Measurements from ENCODE around the gene SLC35E1. TPM values are rescaled to one million over a fixed set of nuclear protein-coding genes. Genes with fewer than 3 reads are reported as not detected.
A peak's percentile ranks its signal among the peaks of the same experiment; 100 is the strongest.

SLC35E1 gene
- total RNA-seq, 1 donor from 2014 or later, result 21.6 TPM

DNA sequence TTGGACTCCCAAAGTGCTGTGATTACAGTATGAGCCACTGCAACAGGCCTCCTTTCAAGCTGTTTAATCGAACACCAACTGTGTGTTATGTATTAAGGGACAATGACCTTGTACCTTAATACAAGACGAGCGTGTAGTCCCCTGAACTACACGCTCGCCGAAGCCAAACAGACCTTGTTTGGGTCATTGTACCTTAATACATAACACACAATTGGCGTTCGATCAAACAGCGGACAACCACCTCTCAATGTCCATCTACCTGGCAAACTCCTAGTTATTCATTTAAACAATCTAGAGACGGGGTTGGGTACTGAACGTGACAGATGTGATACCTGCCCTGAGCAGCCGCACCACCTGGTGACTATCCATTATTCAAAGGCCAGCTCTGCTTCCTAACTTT is 31.3 kb downstream of the SLC35E1 start:
- Histone ChIP-seq H3K4me1 (peaks cover 54% of the 10 kb centered on the region), H3K27ac (no peak overlapping the region), H3K27me3 (no peaks in the 10 kb centered on the region), H3K9me3 (no peaks in the 10 kb centered on the region), H3K36me3 (peaks cover 0 to 15% of the 10 kb centered on the region in 2 donors), H3K4me3 (peak overlapping the region; percentile 69 to 92)
- DNase-seq (ENCODE audit: extremely low spot score in 2 of 2), result no peak
- intact Hi-C loops (cut with DNase I), result no loop called here
- TF ChIP-seq, protein P1, sequence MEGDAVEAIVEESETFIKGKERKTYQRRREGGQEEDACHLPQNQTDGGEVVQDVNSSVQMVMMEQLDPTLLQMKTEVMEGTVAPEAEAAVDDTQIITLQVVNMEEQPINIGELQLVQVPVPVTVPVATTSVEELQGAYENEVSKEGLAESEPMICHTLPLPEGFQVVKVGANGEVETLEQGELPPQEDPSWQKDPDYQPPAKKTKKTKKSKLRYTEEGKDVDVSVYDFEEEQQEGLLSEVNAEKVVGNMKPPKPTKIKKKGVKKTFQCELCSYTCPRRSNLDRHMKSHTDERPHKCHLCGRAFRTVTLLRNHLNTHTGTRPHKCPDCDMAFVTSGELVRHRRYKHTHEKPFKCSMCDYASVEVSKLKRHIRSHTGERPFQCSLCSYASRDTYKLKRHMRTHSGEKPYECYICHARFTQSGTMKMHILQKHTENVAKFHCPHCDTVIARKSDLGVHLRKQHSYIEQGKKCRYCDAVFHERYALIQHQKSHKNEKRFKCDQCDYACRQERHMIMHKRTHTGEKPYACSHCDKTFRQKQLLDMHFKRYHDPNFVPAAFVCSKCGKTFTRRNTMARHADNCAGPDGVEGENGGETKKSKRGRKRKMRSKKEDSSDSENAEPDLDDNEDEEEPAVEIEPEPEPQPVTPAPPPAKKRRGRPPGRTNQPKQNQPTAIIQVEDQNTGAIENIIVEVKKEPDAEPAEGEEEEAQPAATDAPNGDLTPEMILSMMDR (IDR thresholded peaks at IDR 0.05), result no peak
- TF ChIP-seq POLR2A (IDR thresholded peaks at IDR 0.05) (no peak), POLR2AphosphoS5 (IDR thresholded peaks at IDR 0.05; ENCODE audit: insufficient read depth in 1 of 2, low read depth in 1 of 2) (no peak)

DNA sequence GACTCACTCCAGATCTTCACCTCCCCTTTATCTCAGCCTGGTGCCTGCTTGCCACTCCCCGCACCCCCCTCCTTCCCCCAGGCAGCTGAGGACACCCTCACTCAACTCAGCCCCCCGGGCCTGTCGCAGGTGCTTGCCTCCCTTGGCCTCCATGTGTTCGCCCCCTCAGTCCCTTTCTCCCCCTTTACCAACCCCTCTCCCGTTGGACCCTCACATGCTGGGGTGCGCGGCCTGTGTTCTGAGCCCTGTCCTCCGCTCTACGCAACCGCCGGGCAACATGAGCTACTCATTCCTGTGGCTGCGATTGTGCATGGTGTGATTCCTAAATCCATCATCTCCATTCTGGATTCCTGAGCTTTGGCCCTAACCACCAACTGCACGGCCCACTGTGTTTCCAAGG is 35.1 kb downstream of the SLC35E1 start:
- Histone ChIP-seq H3K9me3 (no peaks in the 10 kb centered on the region), H3K4me1 (peaks cover 36% of the 10 kb centered on the region), H3K27me3 (no peaks in the 10 kb centered on the region), H3K36me3 (peaks cover 0 to 51% of the 10 kb centered on the region in 2 donors), H3K27ac (no peak overlapping the region), H3K4me3 (no peak overlapping the region)
- DNase-seq (ENCODE audit: extremely low spot score in 2 of 2), result no peak
- intact Hi-C loops (cut with DNase I), result no loop called here
- TF ChIP-seq, protein P1 (IDR thresholded peaks at IDR 0.05), result no peak
- TF ChIP-seq POLR2AphosphoS5 (IDR thresholded peaks at IDR 0.05; ENCODE audit: insufficient read depth in 1 of 2, low read depth in 1 of 2) (no peak), POLR2A (IDR thresholded peaks at IDR 0.05) (no peak)

DNA sequence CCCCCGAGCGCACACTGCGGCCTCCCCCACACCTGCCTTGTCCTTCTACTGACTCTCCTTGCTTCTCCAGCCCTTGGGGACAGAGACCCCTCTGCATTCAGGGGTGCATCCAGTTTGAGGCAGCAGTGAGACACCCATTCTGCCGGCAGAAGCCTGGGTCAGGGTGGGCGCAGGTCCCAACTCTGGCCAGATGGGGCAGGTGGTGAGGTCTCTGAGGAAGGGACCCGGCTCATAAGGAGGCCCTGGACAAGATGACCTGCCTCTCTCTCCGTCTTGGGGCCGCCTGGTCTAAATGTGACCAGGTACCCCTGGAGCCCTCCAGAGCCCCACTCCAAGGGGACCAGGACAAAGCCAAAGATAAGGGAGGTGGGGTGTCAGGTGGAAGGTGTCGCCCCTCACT is 36.1 kb downstream of the SLC35E1 start:
- H3K9me3 ChIP-seq, result no peaks in the 10 kb centered on the region
- no peak overlapping the region for H3K27ac ChIP-seq
- H3K27me3 ChIP-seq, result no peaks in the 10 kb centered on the region
- no peak for DNase-seq (ENCODE audit: extremely low spot score in 2 of 2)
- H3K36me3 ChIP-seq, result peaks cover 0 to 61% of the 10 kb centered on the region in 2 donors
- intact Hi-C loops (cut with DNase I), result no loop called here
- no peak overlapping the region for H3K4me3 ChIP-seq
- no peak for TF ChIP-seq POLR2AphosphoS5 (IDR thresholded peaks at IDR 0.05; ENCODE audit: insufficient read depth in 1 of 2, low read depth in 1 of 2)
- TF ChIP-seq, protein P1 (IDR thresholded peaks at IDR 0.05), result no peak
- TF ChIP-seq POLR2A (IDR thresholded peaks at IDR 0.05), result no peak
- H3K4me1 ChIP-seq, result peaks cover 30% of the 10 kb centered on the region

DNA sequence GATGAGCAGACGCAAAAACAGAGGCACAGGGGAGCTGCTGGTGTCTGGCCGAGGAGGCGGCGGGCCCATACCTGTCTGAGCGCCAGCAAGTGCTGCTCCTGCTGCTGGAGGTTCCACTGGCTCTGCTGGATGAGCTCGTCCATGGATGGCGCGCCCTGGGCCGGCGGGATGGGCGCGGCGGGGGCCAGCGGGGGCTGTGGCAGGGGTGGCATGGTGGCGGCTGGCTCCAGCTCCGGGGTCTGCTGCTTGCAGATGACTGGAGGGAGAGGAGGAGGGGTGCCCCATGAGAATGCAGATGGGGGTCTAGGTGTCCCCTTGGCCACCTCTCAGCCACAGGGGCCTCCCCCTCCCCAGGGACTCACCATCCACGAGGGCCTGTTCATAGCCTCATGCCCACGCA is 36.8 kb downstream of the SLC35E1 start:
- no peaks in the 10 kb centered on the region for H3K27me3 ChIP-seq
- no peak overlapping the region for H3K4me3 ChIP-seq
- intact Hi-C loops (cut with DNase I), result no loop called here
- TF ChIP-seq POLR2AphosphoS5 (IDR thresholded peaks at IDR 0.05; ENCODE audit: insufficient read depth in 1 of 2, low read depth in 1 of 2), result no peak
- no peak for TF ChIP-seq POLR2A (IDR thresholded peaks at IDR 0.05)
- peaks cover 22% of the 10 kb centered on the region for H3K4me1 ChIP-seq
- no peaks in the 10 kb centered on the region for H3K9me3 ChIP-seq
- H3K36me3 ChIP-seq, result peaks cover 0 to 69% of the 10 kb centered on the region in 2 donors
- no peak overlapping the region for H3K27ac ChIP-seq
- DNase-seq (ENCODE audit: extremely low spot score in 2 of 2), result no peak

DNA sequence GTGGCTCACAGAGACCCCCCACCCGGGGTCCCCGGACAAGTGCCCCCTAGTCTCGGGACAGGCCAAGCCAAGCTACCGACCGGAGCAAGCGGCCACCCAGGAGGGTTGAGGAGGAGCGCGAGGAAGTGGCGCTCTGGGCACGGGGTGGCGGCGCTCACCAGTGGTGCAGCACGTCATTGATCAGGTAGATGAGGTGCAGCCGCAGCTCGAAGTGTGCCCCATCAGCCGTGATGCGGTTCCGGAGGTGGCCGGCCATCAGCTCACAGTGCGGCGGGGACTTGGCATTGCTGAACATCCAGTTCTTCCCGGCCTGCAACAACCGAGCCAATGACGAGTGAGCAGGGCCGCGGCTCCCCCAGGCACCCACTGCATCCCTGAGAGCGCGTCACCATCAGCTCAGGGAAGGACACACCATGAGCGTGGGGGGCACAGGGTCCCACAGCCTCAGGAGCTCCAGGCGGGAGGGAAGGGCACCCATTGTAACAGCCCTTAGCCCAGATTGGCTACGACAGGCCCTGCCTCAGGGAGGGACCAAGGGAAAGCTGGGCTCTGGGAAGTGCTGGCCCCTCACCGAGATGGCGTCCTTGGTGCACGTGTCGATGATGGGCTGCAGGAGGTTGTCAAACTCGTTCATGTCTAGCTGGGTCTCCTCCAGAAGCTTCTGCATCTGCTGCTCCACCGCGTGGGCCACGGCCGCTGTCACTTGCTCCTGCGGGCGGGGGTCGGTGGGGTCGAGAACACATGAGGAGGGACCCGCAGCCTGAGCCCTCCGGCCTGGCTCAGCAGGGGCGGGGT is 39.6 kb downstream of the SLC35E1 start:
- Histone ChIP-seq H3K9me3 (no peaks in the 10 kb centered on the region), H3K36me3 (peaks cover 0 to 83% of the 10 kb centered on the region in 2 donors), H3K4me1 (no peaks in the 10 kb centered on the region), H3K27me3 (no peaks in the 10 kb centered on the region), H3K4me3 (no peak overlapping the region), H3K27ac (no peak overlapping the region)
- DNase-seq (ENCODE audit: extremely low spot score in 2 of 2), result no peak
- intact Hi-C loops (cut with DNase I), result no loop called here
- TF ChIP-seq, protein P1 (IDR thresholded peaks at IDR 0.05), result no peak
- no peak for TF ChIP-seq POLR2A (IDR thresholded peaks at IDR 0.05)
- TF ChIP-seq POLR2AphosphoS5 (IDR thresholded peaks at IDR 0.05; ENCODE audit: insufficient read depth in 1 of 2, low read depth in 1 of 2), result no peak

Measured in vagina (tissue), 2 donors.